Calu3 (cell line): ENCODE data around the gene TNFRSF12A. TPM values are rescaled to one million over a fixed set of nuclear protein-coding genes. Genes with fewer than 3 reads are reported as not detected.

Experiments
- BruUV-seq: library from RNA; stranded (reverse); fragments of 400-500 nt; replicated peaks from 2 replicates; lab custom pipeline; 2021; lab: Mats Ljungman, UMichigan
- CTCF ChIA-PET: fragments of 300-600 bp; sonication (Branson Sonifier 250); formaldehyde crosslinking; loops from one replicate; lab custom pipeline; 2022; ENCODE audit warnings: antibody characterized with exemption; lab: Charles Lee
- DNase-seq: peaks from one replicate; pipeline ENCODE4 v3.0.0; 2022
- H3K27ac Mint-ChIP-seq: one replicate; pipeline ENCODE4 v1.8.0; 2022; ENCODE audit warnings: mixed read lengths; ENCODE audit not compliant: unreplicated experiment
- H3K27me3 Mint-ChIP-seq: one replicate; pipeline ENCODE4 v1.8.0; 2022; ENCODE audit warnings: mixed read lengths; ENCODE audit not compliant: unreplicated experiment
- H3K36me3 Mint-ChIP-seq: one replicate; pipeline ENCODE4 v1.8.0; 2022; ENCODE audit warnings: mild to moderate bottlenecking, moderate library complexity, mixed read lengths; ENCODE audit not compliant: insufficient read depth, unreplicated experiment
- H3K4me1 Mint-ChIP-seq: one replicate; pipeline ENCODE4 v1.8.0; 2022; ENCODE audit warnings: mild to moderate bottlenecking, low read depth, mixed read lengths; ENCODE audit not compliant: unreplicated experiment
- H3K4me3 Mint-ChIP-seq: one replicate; pipeline ENCODE4 v1.8.0; 2022; ENCODE audit warnings: mild to moderate bottlenecking, low read depth, moderate library complexity, mixed read lengths; ENCODE audit not compliant: unreplicated experiment
- H3K9me3 Mint-ChIP-seq: one replicate; pipeline ENCODE4 v1.8.0; 2022; ENCODE audit warnings: low read depth, mixed read lengths; ENCODE audit not compliant: unreplicated experiment
- intact Hi-C: fragments of 100-400 bp; cut with micrococcal nuclease; formaldehyde crosslinking; loops from one replicate; pipeline ENCODE4 v1.10.0; 2022; ENCODE audit not compliant: unreplicated experiment
- total RNA-seq: library from RNA; stranded (reverse); gene quantifications from 2 replicates; pipeline ENCODE4 v1.2.3, GENCODE V29; 2022
- TF ChIP-seq, protein P1 (sequence below): fragments of 200-600 bp; IDR thresholded peaks from one replicate; pipeline ENCODE4 v1.8.0; 2022; ENCODE audit warnings: antibody characterized with exemption; ENCODE audit not compliant: unreplicated experiment

The TNFRSF12A gene
- total RNA-seq, 1 experiment from 2014 or later: 478 TPM

DNA sequence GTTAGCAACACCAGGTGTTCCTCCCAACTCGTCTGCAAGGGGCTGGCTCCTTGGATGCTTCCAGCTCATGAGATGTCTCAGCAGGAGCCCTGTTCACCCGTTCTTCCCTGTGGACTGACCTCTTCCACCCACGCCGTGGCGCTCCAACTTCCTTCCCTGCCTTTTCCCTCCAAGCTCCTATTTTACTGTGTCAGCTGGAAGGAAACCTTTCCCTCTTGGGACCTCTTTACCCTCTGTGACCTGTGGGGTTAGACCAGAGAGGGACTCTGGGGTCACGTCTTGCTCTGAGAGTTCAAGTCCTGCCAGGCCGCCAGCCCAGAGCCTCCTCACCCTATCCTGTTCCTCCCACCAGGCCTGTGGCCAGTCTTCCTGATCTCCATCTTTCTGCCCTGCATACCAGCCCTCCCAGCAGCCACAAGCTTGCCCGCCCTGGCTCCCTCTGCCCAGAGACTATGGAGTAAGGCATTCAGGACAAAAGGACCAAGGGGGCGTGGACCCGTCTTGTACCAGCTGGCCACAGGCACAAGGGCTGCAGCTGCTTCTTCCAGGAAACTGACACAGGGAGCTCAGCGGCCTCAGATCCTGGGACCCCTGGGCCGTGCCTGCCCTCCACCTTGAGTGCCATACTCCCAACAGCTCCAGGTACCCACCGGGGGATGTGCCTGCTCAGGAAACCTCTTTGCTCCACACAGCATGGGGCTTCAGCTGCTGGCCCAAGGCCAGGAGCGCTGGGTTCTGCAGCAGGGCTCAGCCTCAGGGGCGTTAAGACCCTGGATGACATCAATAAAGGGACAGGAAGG is 48.0 kb upstream of the TNFRSF12A start:
- H3K27ac Mint-ChIP-seq: no peak overlapping the region
- H3K4me1 Mint-ChIP-seq: peaks cover 29% of the 10 kb centered on the region
- CTCF ChIA-PET: no interaction called here
- TF ChIP-seq, protein P1, sequence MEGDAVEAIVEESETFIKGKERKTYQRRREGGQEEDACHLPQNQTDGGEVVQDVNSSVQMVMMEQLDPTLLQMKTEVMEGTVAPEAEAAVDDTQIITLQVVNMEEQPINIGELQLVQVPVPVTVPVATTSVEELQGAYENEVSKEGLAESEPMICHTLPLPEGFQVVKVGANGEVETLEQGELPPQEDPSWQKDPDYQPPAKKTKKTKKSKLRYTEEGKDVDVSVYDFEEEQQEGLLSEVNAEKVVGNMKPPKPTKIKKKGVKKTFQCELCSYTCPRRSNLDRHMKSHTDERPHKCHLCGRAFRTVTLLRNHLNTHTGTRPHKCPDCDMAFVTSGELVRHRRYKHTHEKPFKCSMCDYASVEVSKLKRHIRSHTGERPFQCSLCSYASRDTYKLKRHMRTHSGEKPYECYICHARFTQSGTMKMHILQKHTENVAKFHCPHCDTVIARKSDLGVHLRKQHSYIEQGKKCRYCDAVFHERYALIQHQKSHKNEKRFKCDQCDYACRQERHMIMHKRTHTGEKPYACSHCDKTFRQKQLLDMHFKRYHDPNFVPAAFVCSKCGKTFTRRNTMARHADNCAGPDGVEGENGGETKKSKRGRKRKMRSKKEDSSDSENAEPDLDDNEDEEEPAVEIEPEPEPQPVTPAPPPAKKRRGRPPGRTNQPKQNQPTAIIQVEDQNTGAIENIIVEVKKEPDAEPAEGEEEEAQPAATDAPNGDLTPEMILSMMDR: no peak
- intact Hi-C loops: no loop called here
- BruUV-seq: no TSS peak
- peaks cover 68% of the 10 kb centered on the region for H3K36me3 Mint-ChIP-seq
- no peak for DNase-seq
- peaks cover 12% of the 10 kb centered on the region for H3K27me3 Mint-ChIP-seq
- H3K4me3 Mint-ChIP-seq: no peak overlapping the region
- no peaks in the 10 kb centered on the region for H3K9me3 Mint-ChIP-seq

- Mint-ChIP-seq H3K27ac (no peak overlapping the region), H3K36me3 (peaks cover 68% of the 10 kb centered on the region), H3K9me3 (no peaks in the 10 kb centered on the region), H3K4me3 (no peak overlapping the region), H3K4me1 (peaks cover 38% of the 10 kb centered on the region), H3K27me3 (peaks cover 4% of the 10 kb centered on the region)
- no peak for DNase-seq
- CTCF ChIA-PET: no interaction called here
- BruUV-seq: no TSS peak
- intact Hi-C loops: no loop called here
- TF ChIP-seq, protein P1: no peak
Observed at GRCh38 chr16:2973093-2973492, 47.1 kb upstream of the TNFRSF12A start.

DNA sequence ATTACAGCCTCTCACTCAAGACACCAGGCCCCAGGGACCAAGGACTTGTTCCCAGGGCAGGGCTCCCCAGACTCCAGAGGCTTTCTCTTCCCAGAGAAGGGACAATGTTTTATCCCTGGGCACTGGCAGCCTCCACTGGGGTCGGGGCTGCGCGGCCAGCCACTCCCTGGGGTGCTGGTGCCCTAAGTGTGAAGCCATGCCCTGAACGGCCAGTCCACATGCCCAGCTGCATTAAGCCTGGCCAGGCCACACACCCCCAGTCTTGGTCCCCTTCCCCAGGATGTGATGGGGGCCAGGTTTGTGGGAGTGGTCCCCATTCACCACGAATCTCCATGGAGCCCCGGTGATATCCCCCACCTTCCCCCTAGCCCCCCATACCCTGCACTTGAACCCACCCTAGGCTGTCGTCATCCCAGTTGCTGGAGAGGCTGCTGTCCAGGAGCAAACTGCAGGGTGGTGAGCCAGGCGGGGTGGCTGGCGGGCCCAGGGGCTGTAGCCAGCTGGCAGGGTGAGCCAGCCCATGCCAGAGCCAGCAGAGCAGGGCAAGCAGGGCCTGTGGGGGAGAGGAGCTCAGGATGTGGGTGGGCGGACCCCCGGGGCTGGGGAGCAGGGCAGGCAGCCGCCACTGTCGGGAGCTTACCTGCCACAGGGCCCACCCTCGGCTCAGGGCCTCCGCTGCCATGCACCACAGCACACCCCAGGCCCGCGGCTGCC is 46.4 kb upstream of the TNFRSF12A start:
- TF ChIP-seq, protein P1: no peak
- DNase-seq: no peak
- Mint-ChIP-seq H3K4me1 (peaks cover 40% of the 10 kb centered on the region), H3K27me3 (no peaks in the 10 kb centered on the region), H3K4me3 (no peak overlapping the region), H3K36me3 (peaks cover 61% of the 10 kb centered on the region), H3K27ac (no peak overlapping the region), H3K9me3 (no peaks in the 10 kb centered on the region)
- intact Hi-C loops: no loop called here
- no TSS peak for BruUV-seq
- CTCF ChIA-PET: no interaction called here

- H3K4me3 Mint-ChIP-seq: no peak overlapping the region
- no peaks in the 10 kb centered on the region for H3K9me3 Mint-ChIP-seq
- TF ChIP-seq, protein P1: no peak
- H3K4me1 Mint-ChIP-seq: peaks cover 40% of the 10 kb centered on the region
- no peak overlapping the region for H3K27ac Mint-ChIP-seq
- BruUV-seq: no TSS peak
- no peaks in the 10 kb centered on the region for H3K27me3 Mint-ChIP-seq
- H3K36me3 Mint-ChIP-seq: peaks cover 57% of the 10 kb centered on the region
- no peak for DNase-seq
- CTCF ChIA-PET: no interaction called here
- intact Hi-C loops: no loop called here
Observed at GRCh38 chr16:2974319-2975056, 45.7 kb upstream of the TNFRSF12A start.
